Brain microvascular endothelial cell (primary cell): ENCODE results near the gene ADGRL3.
A peak's percentile ranks its signal among the peaks of the same experiment; 100 is the strongest.

Source experiments
- DNase-seq: peaks from one replicate; pipeline ENCODE4 v3.0.0-alpha.2; 2020
- H3K27ac ChIP-seq: fragments of 250-450 bp; sonication (Bioruptor Pico); 2 replicates; pipeline ENCODE4 v1.5.1; 2020; ENCODE audit warnings: mild to moderate bottlenecking, moderate library complexity
- H3K27me3 ChIP-seq: fragments of 250-450 bp; sonication (Bioruptor Pico); replicated peaks from 2 replicates; pipeline ENCODE4 v1.5.1; 2020; ENCODE audit warnings: mild to moderate bottlenecking
- H3K36me3 ChIP-seq: fragments of 250-450 bp; sonication (Bioruptor Pico); replicated peaks from 2 replicates; pipeline ENCODE4 v1.5.1; 2020; ENCODE audit warnings: mild to moderate bottlenecking
- H3K4me3 ChIP-seq: 2 replicates; pipeline ENCODE4 v1.5.1; 2011; ENCODE audit warnings: low read depth, mild to moderate bottlenecking, control low read depth, low read length, moderate library complexity
- CTCF ChIP-seq: IDR thresholded peaks from 2 replicates; pipeline ENCODE4 v1.5.1; 2011; ENCODE audit warnings: low read depth, mild to moderate bottlenecking, moderate library complexity, low read length, control low read depth, inconsistent platforms; ENCODE audit errors: missing control alignments
- in situ Hi-C: cut with HindIII; loops from 2 replicates; pipeline ENCODE4 v1.10.0; 2017; ENCODE audit warnings: low sequenced_read_pairs, low pct_ligation_motif_present

ADGRL3 gene

GRCh38 chr4:61992351-61992750, 792.2 kb downstream of the ADGRL3 start:
- no peak for TF ChIP-seq CTCF
- H3K36me3 ChIP-seq = no peaks in the 10 kb centered on the region
- no peaks in the 10 kb centered on the region for H3K27me3 ChIP-seq
- no peak for DNase-seq
- no peak overlapping the region for H3K4me3 ChIP-seq
- no peak overlapping the region for H3K27ac ChIP-seq
- in situ Hi-C loops = no loop called here

- in situ Hi-C loops = no loop called here
These were observed 793.9 kb downstream of the ADGRL3 start for GRCh38 chr4:61994036-61994435.

GRCh38 chr4:61995717-61996340, 795.7 kb downstream of the ADGRL3 start:
- no peak overlapping the region for H3K27ac ChIP-seq
- H3K36me3 ChIP-seq = no peaks in the 10 kb centered on the region
- no peak for TF ChIP-seq CTCF
- no peak for DNase-seq
- no peaks in the 10 kb centered on the region for H3K27me3 ChIP-seq
- in situ Hi-C loops = no loop called here
- no peak overlapping the region for H3K4me3 ChIP-seq

More at GRCh38 chr4:61994036-61994435, 793.9 kb downstream of the ADGRL3 start:
- H3K27me3 ChIP-seq = no peaks in the 10 kb centered on the region
- H3K4me3 ChIP-seq = no peak overlapping the region
- H3K27ac ChIP-seq = no peak overlapping the region
- no peak for TF ChIP-seq CTCF
- DNase-seq = peak; percentile 63
- no peaks in the 10 kb centered on the region for H3K36me3 ChIP-seq

- DNase-seq = no peak
- Histone ChIP-seq H3K36me3 (no peaks in the 10 kb centered on the region), H3K4me3 (no peak overlapping the region), H3K27me3 (no peaks in the 10 kb centered on the region), H3K27ac (no peak overlapping the region)
- no peak for TF ChIP-seq CTCF
- in situ Hi-C loops = no loop called here
These were observed 796.8 kb downstream of the ADGRL3 start for GRCh38 chr4:61996943-61997342.

GRCh38 chr4:61997831-61998230, 797.7 kb downstream of the ADGRL3 start:
- no peak overlapping the region for H3K27ac ChIP-seq
- no peak for DNase-seq
- in situ Hi-C loops = no loop called here

More at GRCh38 chr4:61997831-61998230, 797.7 kb downstream of the ADGRL3 start:
- TF ChIP-seq CTCF = no peak
- Histone ChIP-seq H3K4me3 (no peak overlapping the region), H3K27me3 (no peaks in the 10 kb centered on the region), H3K36me3 (no peaks in the 10 kb centered on the region)
